ENCODE data around the gene CLCA2.

The CLCA2 gene

GRCh38 chr1:86481966-86482365, 58.0 kb downstream of the CLCA2 start:
- no peak for DNase-seq (ENCODE audit: low read depth)
- no peak overlapping the region for H3K4me3 ChIP-seq (ENCODE audit: low read length)
- no peak for TF ChIP-seq CTCF (conservative IDR thresholded peaks at IDR 0.05; ENCODE audit: low read depth, low read length)

GRCh38 chr1:86487131-86487810, 63.3 kb downstream of the CLCA2 start:
- H3K4me3 ChIP-seq (ENCODE audit: low read length): no peak overlapping the region
- no peak for DNase-seq (ENCODE audit: low read depth)
- TF ChIP-seq CTCF (conservative IDR thresholded peaks at IDR 0.05; ENCODE audit: low read depth, low read length): no peak

GRCh38 chr1:86487811-86488141, 63.8 kb downstream of the CLCA2 start:
- no peak for DNase-seq (ENCODE audit: low read depth)
- no peak overlapping the region for H3K4me3 ChIP-seq (ENCODE audit: low read length)
- TF ChIP-seq CTCF (conservative IDR thresholded peaks at IDR 0.05; ENCODE audit: low read depth, low read length): no peak

- no peak for DNase-seq (ENCODE audit: low read depth)
- H3K4me3 ChIP-seq (ENCODE audit: low read length): no peak overlapping the region
- TF ChIP-seq CTCF (conservative IDR thresholded peaks at IDR 0.05; ENCODE audit: low read depth, low read length): no peak
These were observed 65.4 kb downstream of the CLCA2 start for GRCh38 chr1:86489242-86489878.

- TF ChIP-seq CTCF (conservative IDR thresholded peaks at IDR 0.05; ENCODE audit: low read depth, low read length): no peak
- no peak overlapping the region for H3K4me3 ChIP-seq (ENCODE audit: low read length)
- DNase-seq (ENCODE audit: low read depth): no peak
These were observed 67.4 kb downstream of the CLCA2 start for GRCh38 chr1:86491171-86491950.

- no peak overlapping the region for H3K4me3 ChIP-seq (ENCODE audit: low read length)
- DNase-seq (ENCODE audit: low read depth): no peak
- no peak for TF ChIP-seq CTCF (conservative IDR thresholded peaks at IDR 0.05; ENCODE audit: low read depth, low read length)
These were observed 74.3 kb downstream of the CLCA2 start for GRCh38 chr1:86498281-86498680.
